GM18498 (cell line): ENCODE results near the gene COG4.
"Not testable (repeated sequence)": the region's sequence is repeated elsewhere in the genome, so short reads cannot be mapped to it uniquely, and the experiment has no call there.

Source experiments
- ATAC-seq: cut with Tn5 transposase; IDR thresholded peaks from one replicate; pipeline ENCODE4 v1.9.1; 2021; ENCODE audit warnings: mild to moderate bottlenecking, moderate library complexity; ENCODE audit not compliant: unreplicated experiment

COG4 gene

GRCh38 chr16:70457446-70458166, 65.7 kb downstream of the COG4 start:
- no peak for ATAC-seq

DNA sequence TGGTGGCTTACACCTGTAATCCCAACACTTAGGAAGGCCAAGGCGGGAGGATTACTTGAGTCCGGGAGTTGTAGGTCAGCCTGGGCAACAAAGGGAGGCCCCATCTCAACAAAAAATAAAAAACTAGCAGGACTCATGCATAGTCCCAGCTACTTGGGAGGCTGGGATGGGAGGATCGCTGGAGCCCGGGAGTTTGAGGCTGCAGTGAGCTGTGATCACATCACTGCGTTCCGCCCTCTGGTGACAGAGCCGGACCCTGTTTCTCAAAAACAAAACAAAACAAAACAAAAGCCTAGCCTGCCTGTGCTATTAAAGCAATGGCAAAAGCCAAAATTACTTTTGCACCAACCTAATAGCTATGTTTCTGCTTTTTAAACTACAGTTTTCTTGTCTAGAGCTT, 67.4 kb downstream of the COG4 start:
- no peak for ATAC-seq

- peak; percentile 92 for ATAC-seq
Observed at GRCh38 chr16:70454222-70455034, 68.9 kb downstream of the COG4 start, which contains the start of gene FCSK. FCSK (plus strand) TSS chr16:70454595; CDS start chr16:70463191, 8,596 bp downstream.

- ATAC-seq = no peak
Observed at GRCh38 chr16:70453892-70454221, 69.5 kb downstream of the COG4 start.

GRCh38 chr16:70453117-70453891, 70.0 kb downstream of the COG4 start:
- ATAC-seq = no peak

DNA sequence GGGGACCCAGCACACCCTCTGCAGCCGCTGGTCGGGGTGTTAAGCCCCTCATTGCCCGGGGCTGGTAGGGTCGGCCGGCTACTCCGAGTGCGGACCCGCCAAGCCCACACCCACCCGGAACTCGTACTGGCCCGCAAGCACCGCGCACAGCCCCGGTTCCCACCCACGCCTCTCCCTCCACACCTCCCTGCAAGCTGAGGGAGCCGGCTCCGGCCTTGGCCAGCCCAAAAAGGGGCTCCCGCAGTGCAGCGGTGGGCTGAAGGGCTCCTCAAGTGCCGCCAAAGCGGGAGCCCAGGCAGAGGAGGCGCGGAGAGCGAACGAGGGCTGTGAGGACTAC, 72.4 kb downstream of the COG4 start:
- not testable (repeated sequence) for ATAC-seq

GRCh38 chr16:70450142-70451003, 73.0 kb downstream of the COG4 start:
- ATAC-seq = not testable (repeated sequence)

DNA sequence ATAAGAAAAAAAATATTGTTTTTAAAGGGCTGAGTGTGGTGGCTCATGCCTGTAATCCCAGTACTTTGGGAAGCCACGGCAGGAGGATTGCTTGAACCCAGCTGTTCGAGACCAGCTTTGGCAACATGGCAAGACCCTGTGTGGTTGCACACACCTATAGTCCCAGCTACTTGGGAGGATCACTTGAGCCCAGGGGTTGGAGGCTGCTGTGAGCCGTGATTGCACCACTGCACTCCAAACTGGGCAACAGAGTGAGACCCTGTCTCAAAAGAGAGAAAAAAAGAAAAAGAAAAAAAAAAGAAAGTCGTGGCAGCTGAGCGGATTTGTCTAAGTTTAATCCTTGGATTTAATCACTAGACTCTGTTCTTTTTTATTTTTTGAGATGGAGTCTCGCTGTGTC, 75.3 kb downstream of the COG4 start:
- ATAC-seq = no peak

DNA sequence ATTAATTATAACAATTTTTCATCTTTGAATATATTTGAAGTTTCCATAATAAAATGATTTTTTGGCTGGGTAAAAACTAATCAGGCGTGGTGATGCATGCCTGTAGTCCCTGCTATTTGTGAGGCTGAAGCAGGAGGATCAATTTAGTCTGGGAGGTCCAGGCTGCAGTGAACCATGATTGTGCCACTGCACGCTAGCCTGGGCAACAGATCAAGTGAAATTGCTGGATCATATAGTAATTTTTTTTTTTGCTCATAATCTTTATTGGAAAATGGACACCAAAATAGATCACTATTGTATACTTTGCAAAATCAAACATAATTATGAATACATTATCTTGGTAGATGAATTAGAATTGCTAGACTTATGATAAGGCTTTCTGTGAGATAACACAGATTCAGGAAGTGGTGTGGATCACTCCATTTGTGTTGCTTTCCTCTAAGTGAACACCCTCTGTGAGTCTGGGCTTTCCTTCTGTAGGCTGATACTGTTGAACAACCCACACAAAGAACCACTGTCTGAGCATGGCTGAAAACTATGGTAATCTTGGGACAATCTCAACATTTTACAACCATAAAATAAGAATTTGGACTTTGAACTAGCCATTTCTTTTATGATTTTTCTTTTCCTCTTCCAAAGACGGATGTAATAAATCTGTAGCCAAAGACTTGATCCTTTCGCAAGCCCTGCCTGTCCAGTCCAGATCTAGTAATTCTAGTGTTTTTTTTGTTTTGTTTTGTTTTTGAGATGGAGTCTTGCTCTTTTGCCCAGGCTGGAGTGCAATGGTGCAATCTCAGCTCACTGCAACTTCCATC, 78.9 kb downstream of the COG4 start:
- ATAC-seq = no peak

GRCh38 chr16:70442344-70442743, 81.0 kb downstream of the COG4 start:
- no peak for ATAC-seq

DNA sequence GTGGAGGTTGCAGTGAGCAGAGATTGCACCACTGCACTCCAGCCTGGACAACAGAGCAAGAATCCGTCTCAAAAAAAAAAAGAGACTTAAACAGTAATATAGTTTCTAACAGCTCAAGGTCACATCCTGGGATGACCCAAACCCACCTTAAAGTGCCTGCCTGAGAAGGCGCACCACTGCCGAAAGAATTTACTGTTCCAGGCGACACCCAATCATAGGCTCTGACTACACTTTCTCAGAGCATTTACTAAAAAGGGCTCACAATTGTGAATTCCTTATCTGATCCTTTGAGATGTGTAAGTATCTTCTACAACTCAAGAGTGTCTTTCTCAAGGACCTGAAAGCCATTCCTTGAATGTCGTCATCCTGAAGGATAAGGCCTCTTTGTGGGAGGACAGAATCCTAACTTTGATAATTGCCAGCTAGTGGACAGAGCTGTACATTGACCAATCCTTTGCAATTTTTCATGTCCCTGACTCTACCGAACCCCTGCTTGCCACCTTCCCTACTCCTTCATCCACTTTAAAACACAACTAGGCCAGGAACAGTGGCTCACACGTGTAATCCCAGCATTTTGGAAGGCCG, 81.9 kb downstream of the COG4 start:
- ATAC-seq = no peak

DNA sequence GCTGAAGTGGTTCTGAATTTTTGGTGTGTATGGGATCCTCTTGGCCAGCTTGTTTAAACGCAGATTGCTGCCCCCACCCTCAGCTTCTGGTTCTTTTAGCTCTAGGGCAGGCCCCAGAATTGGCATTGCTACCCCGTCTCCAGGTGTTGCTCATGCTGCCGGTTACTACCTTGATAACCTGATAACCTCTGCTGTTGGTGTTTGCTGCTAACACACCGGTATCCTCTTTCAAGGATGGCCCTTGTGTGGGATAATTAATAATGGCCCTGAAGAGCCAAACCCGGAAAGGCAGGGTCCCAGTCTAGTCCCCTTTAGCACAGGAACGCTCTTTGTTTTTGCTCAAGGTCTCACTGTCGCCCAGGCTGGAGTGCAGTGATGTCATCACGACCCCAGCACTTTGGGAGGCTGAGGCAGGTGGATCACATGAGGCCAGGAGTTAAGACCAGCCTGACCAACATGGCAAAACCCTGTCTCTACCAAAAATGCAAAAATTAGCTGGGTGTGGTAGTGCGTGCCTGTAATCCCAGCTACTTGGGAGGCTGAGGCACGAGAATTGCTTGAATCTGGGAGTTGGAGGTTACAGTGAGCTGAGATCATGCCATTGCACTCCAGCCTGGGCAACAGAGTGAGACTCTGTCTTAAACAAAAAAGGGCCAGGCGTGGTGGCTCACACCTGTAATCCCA, 83.2 kb downstream of the COG4 start:
- ATAC-seq = no peak

- peak; percentile 89 for ATAC-seq
Observed at GRCh38 chr16:70438969-70439862, 84.1 kb downstream of the COG4 start, which contains the start of gene ST3GAL2. ST3GAL2 (minus strand) TSS chr16:70439100; CDS start chr16:70398530, 40,570 bp downstream.

GRCh38 chr16:70438585-70438968, 84.8 kb downstream of the COG4 start:
- ATAC-seq = peak; percentile 30

GRCh38 chr16:70437582-70438557, 85.5 kb downstream of the COG4 start:
- no peak for ATAC-seq

DNA sequence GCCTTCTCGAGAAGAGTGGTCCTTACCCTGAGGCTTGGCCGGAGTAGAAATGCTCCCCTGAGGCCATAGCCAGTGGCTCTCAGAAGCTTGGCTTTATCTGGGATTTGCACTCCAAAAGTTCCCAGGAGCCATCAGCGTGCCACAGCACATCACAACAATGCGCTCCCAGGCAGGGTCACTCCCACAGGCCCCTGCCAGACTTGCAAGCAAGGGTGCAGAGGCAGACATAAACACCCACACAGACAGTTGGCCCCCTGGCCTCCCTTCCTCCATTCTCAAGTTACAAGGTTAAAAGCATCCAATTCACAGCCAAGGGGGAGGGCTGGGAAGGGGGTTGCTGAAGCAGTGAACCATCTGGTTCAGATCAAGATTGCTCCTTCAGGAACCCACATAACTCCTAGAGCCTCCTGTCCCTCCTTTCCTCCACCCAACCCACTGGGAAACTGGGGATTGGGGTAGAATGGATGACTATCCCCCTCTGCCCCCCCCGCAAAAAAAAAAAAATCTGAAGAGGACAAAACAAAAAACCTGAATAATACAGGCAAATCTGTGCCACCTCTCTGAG, 86.3 kb downstream of the COG4 start:
- ATAC-seq = no peak
